Measurements from ENCODE around the gene ZNF165. TPM values are rescaled to one million over a fixed set of nuclear protein-coding genes. Genes with fewer than 3 reads are reported as not detected.

The ZNF165 gene
- total and polyA plus RNA-seq, 2 of the 8 experiments (the other 6 are each of a cell fraction or from before 2014, with no cell fraction given), result 1.2 to 9.3 TPM

DNA sequence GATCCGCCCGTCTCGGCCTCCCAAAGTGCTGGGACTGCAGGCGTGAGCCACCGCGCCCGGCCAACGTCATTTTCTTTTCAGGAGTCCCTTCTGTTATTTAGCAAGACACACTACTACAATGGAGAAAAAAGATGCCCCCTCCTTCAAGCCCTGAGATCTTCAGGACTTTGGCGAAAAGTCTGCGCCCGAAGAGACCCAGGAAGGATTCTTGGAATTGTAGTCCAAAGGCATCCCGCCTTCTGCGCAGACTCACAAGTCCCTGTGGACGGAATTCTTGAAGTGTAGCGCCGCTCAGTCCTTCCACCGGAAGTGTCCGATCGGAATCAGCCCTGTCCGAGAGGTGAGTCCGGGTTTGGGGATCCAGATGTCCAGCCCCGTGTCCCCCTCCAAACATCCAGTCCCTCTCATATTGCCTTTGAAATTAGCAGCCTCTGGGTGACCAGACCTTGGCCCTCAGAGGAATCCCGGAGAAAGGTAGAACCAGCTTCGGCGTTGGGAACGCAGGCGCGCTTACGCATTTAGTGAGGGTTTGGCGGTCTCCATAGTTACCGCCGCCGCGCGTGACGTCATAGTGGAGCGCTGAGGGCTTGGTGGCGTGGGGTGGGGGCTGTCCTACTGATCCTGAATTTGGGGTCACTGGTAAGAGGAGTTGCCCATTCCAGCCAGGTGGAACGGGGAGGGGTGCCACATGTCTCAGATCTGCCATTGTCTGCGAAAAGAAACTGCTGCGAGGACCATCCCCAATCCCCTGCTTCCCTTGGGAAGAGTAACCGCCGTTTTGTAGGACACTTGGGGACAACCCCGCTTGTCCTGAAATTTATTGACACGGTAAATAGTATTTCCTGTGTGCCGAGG, 490 bp downstream of the ZNF165 start (continued):
- TF ChIP-seq CHD7 (IDR thresholded peaks at IDR 0.05; ENCODE audit: insufficient replicate concordance, low read length), result no peak
- peak; percentile 61; the same call in 1 of the 2 replicates for TF ChIP-seq EGR1 (IDR thresholded peaks at IDR 0.05; ENCODE audit: borderline replicate concordance, low read depth, low read length)
- TF ChIP-seq RAD21 (IDR thresholded peaks at IDR 0.05 in 1 of 2, conservative IDR thresholded peaks at IDR 0.05 in 1 of 2; ENCODE audit: low read depth in 2 of 2, low read length in 2 of 2), result no peak
- TF ChIP-seq NRF1 (IDR thresholded peaks at IDR 0.05; ENCODE audit: low read depth, low read length), result no peak
- TF ChIP-seq CREB1 (IDR thresholded peaks at IDR 0.05), result peak; percentile 95
- no peak for TF ChIP-seq FOSL1 (IDR thresholded peaks at IDR 0.05; ENCODE audit: insufficient read depth, low read depth, low read length)
- TF ChIP-seq KDM4A (IDR thresholded peaks at IDR 0.05; ENCODE audit: low read depth, low read length, severe bottlenecking), result no peak
- TF ChIP-seq USF2 (IDR thresholded peaks at IDR 0.05; ENCODE audit: low read length), result no peak
